ENCODE measurements around the gene CAPRIN2. TPM values are rescaled to one million over a fixed set of nuclear protein-coding genes. Genes with fewer than 3 reads are reported as not detected.

CAPRIN2 gene
- total and polyA plus RNA-seq, 8 donors: 6.7 to 154 (median 25.7) TPM

DNA sequence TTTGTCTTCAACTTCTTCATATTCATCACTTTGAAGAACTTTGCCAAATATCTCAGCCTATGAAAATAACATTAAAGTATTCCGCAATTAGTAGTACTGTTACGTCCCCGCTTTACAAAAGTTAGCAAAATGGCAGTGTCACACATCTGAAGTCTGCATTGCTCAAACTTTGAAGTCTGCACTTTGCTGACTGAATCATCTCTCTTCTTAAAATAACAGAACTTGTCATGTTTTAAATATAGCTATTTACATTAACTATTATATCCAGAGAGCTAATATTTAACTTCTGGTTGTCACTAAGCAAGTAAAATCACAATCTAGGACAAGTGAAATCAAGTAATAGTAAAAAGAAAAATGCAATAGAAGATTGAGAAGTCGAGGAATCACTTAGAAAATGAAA, 93.5 kb downstream of the CAPRIN2 start:
- TF ChIP-seq POLR2A (IDR thresholded peaks at IDR 0.05): no peak
- TF ChIP-seq POLR2AphosphoS5 (IDR thresholded peaks at IDR 0.05): no peak
- no peak for TF ChIP-seq EP300 (IDR thresholded peaks at IDR 0.05)
- TF ChIP-seq, protein P1, sequence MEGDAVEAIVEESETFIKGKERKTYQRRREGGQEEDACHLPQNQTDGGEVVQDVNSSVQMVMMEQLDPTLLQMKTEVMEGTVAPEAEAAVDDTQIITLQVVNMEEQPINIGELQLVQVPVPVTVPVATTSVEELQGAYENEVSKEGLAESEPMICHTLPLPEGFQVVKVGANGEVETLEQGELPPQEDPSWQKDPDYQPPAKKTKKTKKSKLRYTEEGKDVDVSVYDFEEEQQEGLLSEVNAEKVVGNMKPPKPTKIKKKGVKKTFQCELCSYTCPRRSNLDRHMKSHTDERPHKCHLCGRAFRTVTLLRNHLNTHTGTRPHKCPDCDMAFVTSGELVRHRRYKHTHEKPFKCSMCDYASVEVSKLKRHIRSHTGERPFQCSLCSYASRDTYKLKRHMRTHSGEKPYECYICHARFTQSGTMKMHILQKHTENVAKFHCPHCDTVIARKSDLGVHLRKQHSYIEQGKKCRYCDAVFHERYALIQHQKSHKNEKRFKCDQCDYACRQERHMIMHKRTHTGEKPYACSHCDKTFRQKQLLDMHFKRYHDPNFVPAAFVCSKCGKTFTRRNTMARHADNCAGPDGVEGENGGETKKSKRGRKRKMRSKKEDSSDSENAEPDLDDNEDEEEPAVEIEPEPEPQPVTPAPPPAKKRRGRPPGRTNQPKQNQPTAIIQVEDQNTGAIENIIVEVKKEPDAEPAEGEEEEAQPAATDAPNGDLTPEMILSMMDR (IDR thresholded peaks at IDR 0.05): no peak
- H3K9me3 ChIP-seq: no peaks in the 10 kb centered on the region
- no peaks in the 10 kb centered on the region for H3K27me3 ChIP-seq
- H3K4me3 ChIP-seq: no peak overlapping the region
- 73 to 90% (median 74%) methylated on average over 4 of the region's 4 CpGs for WGBS, 5 donors
- H3K27ac ChIP-seq: no peak overlapping the region
- peaks cover 23 to 91% (median 88%) of the 10 kb centered on the region in 4 donors for H3K36me3 ChIP-seq
- DNase-seq: no peak
- no peaks in the 10 kb centered on the region for H3K4me1 ChIP-seq
- intact Hi-C loops (cut with DNase I; ENCODE audit: low total_unique reads): no loop called here

Other genes starting within 250 kb of the CAPRIN2 start
- 100 to 1,000 TPM in 1 of 5 donors, 10 to 100 TPM in 4; 15.8 to 184 (median 64.9) TPM for gene IPO8, start 59.1 kb downstream of the CAPRIN2 start, total RNA-seq
- gene IPO8, start 59.1 kb downstream of the CAPRIN2 start, polyA plus RNA-seq: 10 to 100 TPM in 2 of 3 donors, 1 to 10 TPM in 1; 8.9 to 14.8 (median 13.5) TPM
- gene TSPAN11, start 171.8 kb upstream of the CAPRIN2 start, total RNA-seq: 1 to 10 TPM in 3 of 5 donors, under 1 TPM in 2; under 0.01 to 5.5 (median 1.3) TPM
- 1 to 10 TPM in 2 of 3 donors, under 1 TPM in 1; 0.80 to 3.7 (median 1.3) TPM for gene TSPAN11, start 171.8 kb upstream of the CAPRIN2 start, polyA plus RNA-seq